H9 (cell line): Measurements from ENCODE around the gene TFF3. TPM values are rescaled to one million over a fixed set of nuclear protein-coding genes. Genes with fewer than 3 reads are reported as not detected.

Source experiments
- DNase-seq: peaks from one replicate; pipeline ENCODE4 v3.0.0-alpha.2; 2017
- H2AFZ ChIP-seq: one replicate; pipeline ENCODE4 v1.6.1; 2013; ENCODE audit warnings: mild to moderate bottlenecking, low read length, control low read depth, moderate library complexity
- H2AK5ac ChIP-seq: 2 replicates; pipeline ENCODE4 v1.6.1; 2013; ENCODE audit warnings: low read length, control low read depth, mixed read lengths; ENCODE audit not compliant: insufficient read length
- H2BK120ac ChIP-seq: one replicate; pipeline ENCODE4 v1.6.1; 2013; ENCODE audit warnings: low read depth, mild to moderate bottlenecking, low read length, control low read depth, inconsistent platforms; ENCODE audit not compliant: poor library complexity, severe bottlenecking
- H2BK12ac ChIP-seq: 2 replicates; pipeline ENCODE4 v1.6.1; 2013; ENCODE audit warnings: low read length, control low read depth, mixed read lengths, low read depth; ENCODE audit not compliant: insufficient read length
- H2BK15ac ChIP-seq: 2 replicates; pipeline ENCODE4 v1.6.1; 2013; ENCODE audit warnings: low read depth, low read length, control low read depth
- H2BK20ac ChIP-seq: one replicate; pipeline ENCODE4 v1.6.1; 2013; ENCODE audit warnings: low read depth, mild to moderate bottlenecking, low read length, control low read depth, inconsistent platforms; ENCODE audit not compliant: poor library complexity, severe bottlenecking
- H2BK5ac ChIP-seq: 2 replicates; pipeline ENCODE4 v1.6.1; 2013; ENCODE audit warnings: low read length, control low read depth, mixed read lengths; ENCODE audit not compliant: insufficient read length
- H3K14ac ChIP-seq: 2 replicates; pipeline ENCODE4 v1.6.1; 2013; ENCODE audit warnings: low read length, control low read depth; ENCODE audit not compliant: insufficient read depth
- H3K18ac ChIP-seq: 2 replicates; pipeline ENCODE4 v1.6.1; 2013; ENCODE audit warnings: low read depth, mild to moderate bottlenecking, mixed read lengths, low read length, control low read depth; ENCODE audit not compliant: insufficient read length
- H3K23ac ChIP-seq: 2 replicates; pipeline ENCODE4 v1.6.1; 2013; ENCODE audit warnings: low read length, control low read depth, mixed read lengths, low read depth; ENCODE audit not compliant: insufficient read length
- H3K23me2 ChIP-seq: 2 replicates; pipeline ENCODE4 v1.6.1; 2013; ENCODE audit warnings: low read depth, mild to moderate bottlenecking, mixed read lengths, low read length, control low read depth; ENCODE audit not compliant: insufficient read length, poor library complexity, severe bottlenecking
- H3K27ac ChIP-seq: 2 replicates; pipeline ENCODE4 v1.5.1; 2013; ENCODE audit warnings: low read length, control low read depth, mixed read lengths, low read depth; ENCODE audit not compliant: insufficient read length
- H3K27me3 ChIP-seq: 2 replicates; pipeline ENCODE4 v1.6.1; 2013; ENCODE audit warnings: low read length, control low read depth, inconsistent platforms; ENCODE audit not compliant: insufficient read depth
- H3K4ac ChIP-seq: 2 replicates; pipeline ENCODE4 v1.6.1; 2013; ENCODE audit warnings: low read depth, mild to moderate bottlenecking, control low read depth, inconsistent platforms, low read length, moderate library complexity
- H3K4me1 ChIP-seq: 2 replicates; pipeline ENCODE4 v1.6.1; 2013; ENCODE audit warnings: low read length, control low read depth, inconsistent platforms; ENCODE audit not compliant: insufficient read depth
- H3K4me2 ChIP-seq: 2 replicates; pipeline ENCODE4 v1.6.1; 2013; ENCODE audit warnings: low read length, control low read depth, mixed read lengths; ENCODE audit not compliant: insufficient read length, insufficient read depth
- H3K56ac ChIP-seq: 2 replicates; pipeline ENCODE4 v1.6.1; 2013; ENCODE audit warnings: low read depth, mild to moderate bottlenecking, mixed read lengths, low read length, control low read depth; ENCODE audit not compliant: insufficient read length
- H3K79me1 ChIP-seq: 2 replicates; pipeline ENCODE4 v1.6.1; 2013; ENCODE audit warnings: low read depth, mild to moderate bottlenecking, moderate library complexity, low read length, control low read depth, inconsistent platforms; ENCODE audit not compliant: insufficient read depth, poor library complexity, severe bottlenecking
- H3K79me2 ChIP-seq: 2 replicates; pipeline ENCODE4 v1.6.1; 2013; ENCODE audit warnings: low read length, control low read depth, inconsistent platforms; ENCODE audit not compliant: insufficient read depth
- H3K9ac ChIP-seq: 2 replicates; pipeline ENCODE4 v1.6.1; 2013; ENCODE audit warnings: low read length, control low read depth, mixed read lengths; ENCODE audit not compliant: insufficient read length; ENCODE audit errors: extremely low read depth
- H3K9me3 ChIP-seq: one replicate; pipeline ENCODE4 v1.6.1; 2013; ENCODE audit warnings: low read depth, low read length, inconsistent platforms; ENCODE audit not compliant: control insufficient read depth
- H3T11ph ChIP-seq: one replicate; pipeline ENCODE4 v1.6.1; 2013; ENCODE audit warnings: mild to moderate bottlenecking, low read length, control low read depth, inconsistent platforms
- H4K20me1 ChIP-seq: one replicate; pipeline ENCODE4 v1.6.1; 2013; ENCODE audit not compliant: control insufficient read depth, insufficient read length, insufficient read depth
- H4K5ac ChIP-seq: 2 replicates; pipeline ENCODE4 v1.6.1; 2013; ENCODE audit warnings: low read depth, mild to moderate bottlenecking, mixed read lengths, low read length, control low read depth; ENCODE audit not compliant: insufficient read length
- H4K8ac ChIP-seq: replicated peaks from 2 replicates; pipeline ENCODE4 v1.6.1; 2013; ENCODE audit warnings: low read length, control low read depth, mixed read lengths, low read depth; ENCODE audit not compliant: insufficient read length
- H4K91ac ChIP-seq: 2 replicates; pipeline ENCODE4 v1.6.1; 2013; ENCODE audit warnings: low read depth, mild to moderate bottlenecking, moderate library complexity, mixed read lengths, low read length, control low read depth; ENCODE audit not compliant: insufficient read length
- H3K27ac Mint-ChIP-seq, 3 experiments: 2 replicates in 2 of 3; 3 replicates in 1 of 3; pipeline ENCODE4 v1.8.0; 2020 to 2021; ENCODE audit warnings: mixed read lengths in 3 of 3, mild to moderate bottlenecking in 1 of 3, moderate library complexity in 1 of 3
- H3K27me3 Mint-ChIP-seq: 2 replicates; pipeline ENCODE4 v1.8.0; 2021; ENCODE audit warnings: low read depth, mild to moderate bottlenecking, moderate library complexity, mixed read lengths
- H3K36me3 Mint-ChIP-seq, 3 experiments: 2 replicates in 2 of 3; 3 replicates in 1 of 3; pipeline ENCODE4 v1.8.0; 2020 to 2021; ENCODE audit warnings: low read depth in 3 of 3, mixed read lengths in 3 of 3; ENCODE audit not compliant: insufficient read depth in 1 of 3
- H3K4me1 Mint-ChIP-seq, 2 experiments: 2 replicates each; pipeline ENCODE4 v1.8.0; 2020; ENCODE audit warnings: mixed read lengths in 2 of 2
- H3K4me3 Mint-ChIP-seq, 2 experiments: 2 replicates in 1 of 2; 3 replicates in 1 of 2; pipeline ENCODE4 v1.8.0; 2020 to 2021; ENCODE audit warnings: mild to moderate bottlenecking in 2 of 2, mixed read lengths in 2 of 2, moderate library complexity in 1 of 2
- H3K9me3 Mint-ChIP-seq, 2 experiments: 2 replicates in 1 of 2; 3 replicates in 1 of 2; pipeline ENCODE4 v1.8.0; 2020; ENCODE audit warnings: mild to moderate bottlenecking in 2 of 2, mixed read lengths in 2 of 2, moderate library complexity in 1 of 2
- WGBS: extraction: QIAGEN DNeasy Blood & Tissue Kit; methylation state at CpG from one replicate; pipeline ENCODE4 v1.1.7; 2013; ENCODE audit warnings: missing lambda C conversion rate, low lambda C conversion rate, mixed read lengths; ENCODE audit not compliant: insufficient read length; ENCODE audit errors: extremely low coverage; 5-methylcytosine and 5-hydroxymethylcytosine counted together
- total RNA-seq: library from RNA; stranded (reverse); gene quantifications from 2 replicates; pipeline ENCODE4 v1.2.1, GENCODE V29; 2021
- TF ChIP-seq, protein P1 (sequence below): fragments of 200-600 bp; sonication (generic); conservative IDR thresholded peaks from 3 replicates; pipeline ENCODE4 v1.8.0; 2021; ENCODE audit warnings: antibody characterized with exemption, mild to moderate bottlenecking

Gene TFF3
- total RNA-seq, 1 experiment from 2014 or later = 1.5 TPM

DNA sequence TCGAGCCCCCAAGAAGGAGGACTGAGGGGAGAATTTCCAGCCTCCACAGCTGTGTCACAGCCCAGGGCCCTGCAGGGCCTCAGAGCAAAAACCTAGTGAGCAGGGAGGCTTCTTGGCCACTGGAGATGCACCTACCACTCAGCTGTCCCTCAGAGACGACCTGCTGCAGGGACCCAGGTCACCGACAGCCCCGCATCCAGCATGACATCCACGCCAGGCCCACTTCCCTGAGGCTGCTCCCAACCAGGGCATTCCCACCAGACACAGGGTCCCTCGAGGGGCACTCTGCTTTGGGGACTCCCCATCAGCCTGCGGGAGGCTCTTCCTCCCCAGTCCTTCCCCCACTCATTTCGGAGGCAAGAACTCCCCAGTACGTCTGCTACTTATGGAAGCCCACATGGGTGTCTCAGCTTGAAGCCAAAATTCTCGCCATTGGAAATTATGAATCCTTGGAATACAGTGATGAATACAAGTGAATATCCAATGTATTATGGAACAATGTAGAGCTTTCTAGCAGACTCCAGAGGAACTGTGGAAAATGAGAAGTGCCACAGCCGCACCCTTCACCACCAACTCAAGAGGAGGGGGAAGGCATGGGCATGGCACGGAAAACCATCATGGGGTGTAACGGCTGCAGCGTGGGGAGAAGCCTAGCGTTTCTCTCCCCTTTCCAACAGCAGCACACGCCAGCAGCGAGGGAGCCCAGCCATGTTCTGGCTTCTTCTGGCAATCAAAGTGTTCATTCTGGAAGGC, 6.9 kb downstream of the TFF3 start:
- H4K8ac ChIP-seq = no peak overlapping the region
- H2BK12ac ChIP-seq = no peak overlapping the region
- H2BK15ac ChIP-seq = no peak overlapping the region
- no peak overlapping the region for H3K4ac ChIP-seq
- H3K27ac ChIP-seq = no peak overlapping the region
- H3K4me1 ChIP-seq = no peaks in the 10 kb centered on the region; the same call in 1 of the 2 replicates
- no peaks in the 10 kb centered on the region for H3K23me2 ChIP-seq
- H3K18ac ChIP-seq = no peak overlapping the region
- H2BK5ac ChIP-seq = no peak overlapping the region
- no peaks in the 10 kb centered on the region for H3K27me3 ChIP-seq
- H2AK5ac ChIP-seq = no peak overlapping the region
- WGBS = no CpG with 5 or more reads among the region's 17 CpGs
- Mint-ChIP-seq H3K27ac (no peak overlapping the region), H3K36me3 (no peaks in the 10 kb centered on the region), H3K9me3 (no peaks in the 10 kb centered on the region; a peak in 1 of 5 replicates), H3K27me3 (peaks cover 14% of the 10 kb centered on the region), H3K4me1 (peaks cover 15 to 16% of the 10 kb centered on the region in 2 experiments), H3K4me3 (no peak overlapping the region)
- no peaks in the 10 kb centered on the region for H3K79me2 ChIP-seq
- no peak overlapping the region for H3K9ac ChIP-seq
- TF ChIP-seq, protein P1, sequence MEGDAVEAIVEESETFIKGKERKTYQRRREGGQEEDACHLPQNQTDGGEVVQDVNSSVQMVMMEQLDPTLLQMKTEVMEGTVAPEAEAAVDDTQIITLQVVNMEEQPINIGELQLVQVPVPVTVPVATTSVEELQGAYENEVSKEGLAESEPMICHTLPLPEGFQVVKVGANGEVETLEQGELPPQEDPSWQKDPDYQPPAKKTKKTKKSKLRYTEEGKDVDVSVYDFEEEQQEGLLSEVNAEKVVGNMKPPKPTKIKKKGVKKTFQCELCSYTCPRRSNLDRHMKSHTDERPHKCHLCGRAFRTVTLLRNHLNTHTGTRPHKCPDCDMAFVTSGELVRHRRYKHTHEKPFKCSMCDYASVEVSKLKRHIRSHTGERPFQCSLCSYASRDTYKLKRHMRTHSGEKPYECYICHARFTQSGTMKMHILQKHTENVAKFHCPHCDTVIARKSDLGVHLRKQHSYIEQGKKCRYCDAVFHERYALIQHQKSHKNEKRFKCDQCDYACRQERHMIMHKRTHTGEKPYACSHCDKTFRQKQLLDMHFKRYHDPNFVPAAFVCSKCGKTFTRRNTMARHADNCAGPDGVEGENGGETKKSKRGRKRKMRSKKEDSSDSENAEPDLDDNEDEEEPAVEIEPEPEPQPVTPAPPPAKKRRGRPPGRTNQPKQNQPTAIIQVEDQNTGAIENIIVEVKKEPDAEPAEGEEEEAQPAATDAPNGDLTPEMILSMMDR = no peak
- no peak overlapping the region for H4K91ac ChIP-seq
- H3K79me1 ChIP-seq = no peaks in the 10 kb centered on the region
- H4K5ac ChIP-seq = no peak overlapping the region
- H3K4me2 ChIP-seq = no peak overlapping the region
- no peak overlapping the region for H3K23ac ChIP-seq
- no peaks in the 10 kb centered on the region for H4K20me1 ChIP-seq
- H3K9me3 ChIP-seq = no peaks in the 10 kb centered on the region
- no peak overlapping the region for H3K56ac ChIP-seq
- no peak overlapping the region for H2AFZ ChIP-seq
- H2BK20ac ChIP-seq = no peak overlapping the region
- H3T11ph ChIP-seq = no peak overlapping the region
- DNase-seq = no peak
- H3K14ac ChIP-seq = no peak overlapping the region; the same call in 1 of the 2 replicates
- no peak overlapping the region for H2BK120ac ChIP-seq
